DOHH2 (cell line): ENCODE results near the gene REEP1.

ENCODE experiments used
- H3F3A ChIP-seq: fragments of 200-600 bp; sonication (generic), shearing (Covaris generic); 2 replicates; pipeline ENCODE4 v1.6.0; 2016; ENCODE audit warnings: antibody characterized with exemption, mild to moderate bottlenecking; ENCODE audit not compliant: control insufficient read depth, insufficient read depth
- H3K27ac ChIP-seq: fragments of 200-600 bp; sonication (generic); 2 replicates; pipeline ENCODE4 v1.5.1; 2014; ENCODE audit warnings: low read depth, mild to moderate bottlenecking, low read length, moderate library complexity
- H3K27me3 ChIP-seq: fragments of 200-600 bp; sonication (generic); 2 replicates; pipeline ENCODE4 v1.6.1; 2014; ENCODE audit warnings: mild to moderate bottlenecking, low read length, mixed read lengths; ENCODE audit not compliant: control insufficient read depth
- H3K36me3 ChIP-seq: fragments of 200-600 bp; sonication (generic); 2 replicates; pipeline ENCODE4 v1.6.1; 2014; ENCODE audit warnings: mild to moderate bottlenecking, low read length, moderate library complexity, mixed read lengths; ENCODE audit not compliant: control insufficient read depth
- H3K4me1 ChIP-seq: fragments of 200-600 bp; sonication (generic); 2 replicates; pipeline ENCODE4 v1.6.1; 2014; ENCODE audit warnings: mild to moderate bottlenecking, low read length, mixed read lengths; ENCODE audit not compliant: control insufficient read depth
- H3K4me2 ChIP-seq: fragments of 200-600 bp; sonication (generic); 2 replicates; pipeline ENCODE4 v1.6.0; 2014; ENCODE audit warnings: mild to moderate bottlenecking, low read length, moderate library complexity
- H3K4me3 ChIP-seq: fragments of 200-600 bp; sonication (generic); 2 replicates; pipeline ENCODE4 v1.5.1; 2014; ENCODE audit warnings: mild to moderate bottlenecking, low read length, mixed read lengths
- H3K79me2 ChIP-seq: fragments of 200-600 bp; sonication (generic); 2 replicates; pipeline ENCODE4 v1.6.1; 2014; ENCODE audit warnings: mild to moderate bottlenecking, low read length, mixed read lengths; ENCODE audit not compliant: control insufficient read depth
- H3K9me2 ChIP-seq: fragments of 200-600 bp; sonication (generic); replicated peaks from 2 replicates; pipeline ENCODE4 v1.6.1; 2014; ENCODE audit warnings: mild to moderate bottlenecking, low read length, mixed read lengths; ENCODE audit not compliant: control insufficient read depth
- H3K9me3 ChIP-seq: fragments of 200-600 bp; sonication (generic); 2 replicates; pipeline ENCODE4 v1.6.1; 2014; ENCODE audit warnings: antibody characterized with exemption, low read length, mixed read lengths; ENCODE audit not compliant: control insufficient read depth, insufficient read depth
- H4K20me1 ChIP-seq: fragments of 200-600 bp; sonication (generic); 2 replicates; pipeline ENCODE4 v1.6.0; 2014; ENCODE audit warnings: low read depth, mild to moderate bottlenecking, antibody characterized with exemption, low read length, moderate library complexity; ENCODE audit not compliant: control insufficient read depth, insufficient read depth
- EZH2phosphoT487 ChIP-seq: fragments of 200-600 bp; sonication (generic); IDR thresholded peaks from 2 replicates; pipeline ENCODE4 v1.6.1; 2017; ENCODE audit warnings: borderline replicate concordance, mild to moderate bottlenecking, antibody characterized with exemption, low read length, moderate library complexity, mixed read lengths
- TF ChIP-seq, protein P1 (sequence below): fragments of 200-600 bp; sonication (generic); IDR thresholded peaks from one replicate; pipeline ENCODE4 v1.5.1; 2014; ENCODE audit warnings: antibody characterized with exemption, mild to moderate bottlenecking, low read depth, low read length; ENCODE audit not compliant: poor library complexity, severe bottlenecking

Gene REEP1

GRCh38 chr2:86342488-86342887 is 5.1 kb upstream of the REEP1 start:
- no peaks in the 10 kb centered on the region for H3K4me1 ChIP-seq
- no peak overlapping the region for H3K27ac ChIP-seq
- no peaks in the 10 kb centered on the region for H4K20me1 ChIP-seq
- H3F3A ChIP-seq: no peaks in the 10 kb centered on the region
- peaks cover 30% of the 10 kb centered on the region for H3K27me3 ChIP-seq
- no peak for TF ChIP-seq EZH2phosphoT487
- TF ChIP-seq, protein P1, sequence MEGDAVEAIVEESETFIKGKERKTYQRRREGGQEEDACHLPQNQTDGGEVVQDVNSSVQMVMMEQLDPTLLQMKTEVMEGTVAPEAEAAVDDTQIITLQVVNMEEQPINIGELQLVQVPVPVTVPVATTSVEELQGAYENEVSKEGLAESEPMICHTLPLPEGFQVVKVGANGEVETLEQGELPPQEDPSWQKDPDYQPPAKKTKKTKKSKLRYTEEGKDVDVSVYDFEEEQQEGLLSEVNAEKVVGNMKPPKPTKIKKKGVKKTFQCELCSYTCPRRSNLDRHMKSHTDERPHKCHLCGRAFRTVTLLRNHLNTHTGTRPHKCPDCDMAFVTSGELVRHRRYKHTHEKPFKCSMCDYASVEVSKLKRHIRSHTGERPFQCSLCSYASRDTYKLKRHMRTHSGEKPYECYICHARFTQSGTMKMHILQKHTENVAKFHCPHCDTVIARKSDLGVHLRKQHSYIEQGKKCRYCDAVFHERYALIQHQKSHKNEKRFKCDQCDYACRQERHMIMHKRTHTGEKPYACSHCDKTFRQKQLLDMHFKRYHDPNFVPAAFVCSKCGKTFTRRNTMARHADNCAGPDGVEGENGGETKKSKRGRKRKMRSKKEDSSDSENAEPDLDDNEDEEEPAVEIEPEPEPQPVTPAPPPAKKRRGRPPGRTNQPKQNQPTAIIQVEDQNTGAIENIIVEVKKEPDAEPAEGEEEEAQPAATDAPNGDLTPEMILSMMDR: no peak
- H3K79me2 ChIP-seq: no peaks in the 10 kb centered on the region
- no peaks in the 10 kb centered on the region for H3K9me3 ChIP-seq
- H3K9me2 ChIP-seq: no peaks in the 10 kb centered on the region
- no peak overlapping the region for H3K4me3 ChIP-seq
- H3K36me3 ChIP-seq: no peaks in the 10 kb centered on the region
- no peak overlapping the region for H3K4me2 ChIP-seq

DNA sequence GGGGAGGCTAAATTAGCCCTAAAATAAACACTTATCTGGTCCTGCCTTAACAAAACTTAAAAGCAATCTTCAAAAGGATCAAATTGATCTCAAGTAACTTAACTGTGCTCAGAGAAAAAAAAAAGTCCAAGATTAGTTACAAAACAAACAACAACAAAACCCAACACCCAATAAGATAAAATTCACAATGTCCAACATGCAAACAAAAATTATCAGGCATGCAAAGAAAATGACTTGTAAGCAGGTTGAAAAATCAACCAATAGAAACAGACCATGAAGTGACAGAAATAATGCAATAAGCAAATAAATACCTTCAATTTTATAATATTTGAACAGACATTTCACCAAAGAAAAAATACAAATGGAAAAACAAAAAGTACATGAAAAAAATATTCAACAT is 4.0 kb upstream of the REEP1 start:
- no peaks in the 10 kb centered on the region for H3K9me2 ChIP-seq
- H3K36me3 ChIP-seq: no peaks in the 10 kb centered on the region
- H3K27ac ChIP-seq: no peak overlapping the region
- TF ChIP-seq, protein P1: no peak
- no peak for TF ChIP-seq EZH2phosphoT487
- H3K27me3 ChIP-seq: peaks cover 34% of the 10 kb centered on the region
- no peaks in the 10 kb centered on the region for H3K4me1 ChIP-seq
- no peaks in the 10 kb centered on the region for H3K9me3 ChIP-seq
- H3K79me2 ChIP-seq: no peaks in the 10 kb centered on the region
- no peaks in the 10 kb centered on the region for H4K20me1 ChIP-seq
- no peaks in the 10 kb centered on the region for H3F3A ChIP-seq
- H3K4me3 ChIP-seq: no peak overlapping the region
- H3K4me2 ChIP-seq: no peak overlapping the region

GRCh38 chr2:86338778-86339295 is 1.4 kb upstream of the REEP1 start:
- TF ChIP-seq, protein P1: no peak
- no peak for TF ChIP-seq EZH2phosphoT487
- peaks cover 41% of the 10 kb centered on the region for H3K27me3 ChIP-seq

More at GRCh38 chr2:86338778-86339295, 1.4 kb upstream of the REEP1 start:
- Histone ChIP-seq H3K79me2 (no peaks in the 10 kb centered on the region), H3K9me3 (no peaks in the 10 kb centered on the region), H3K36me3 (no peaks in the 10 kb centered on the region), H3K4me3 (no peak overlapping the region), H3K27ac (no peak overlapping the region), H3F3A (no peaks in the 10 kb centered on the region), H4K20me1 (no peaks in the 10 kb centered on the region), H3K9me2 (no peaks in the 10 kb centered on the region), H3K4me1 (no peaks in the 10 kb centered on the region), H3K4me2 (no peak overlapping the region)
